Measurements from ENCODE around the gene C2orf76.
A peak's percentile ranks its signal among the peaks of the same experiment; 100 is the strongest.

DNA sequence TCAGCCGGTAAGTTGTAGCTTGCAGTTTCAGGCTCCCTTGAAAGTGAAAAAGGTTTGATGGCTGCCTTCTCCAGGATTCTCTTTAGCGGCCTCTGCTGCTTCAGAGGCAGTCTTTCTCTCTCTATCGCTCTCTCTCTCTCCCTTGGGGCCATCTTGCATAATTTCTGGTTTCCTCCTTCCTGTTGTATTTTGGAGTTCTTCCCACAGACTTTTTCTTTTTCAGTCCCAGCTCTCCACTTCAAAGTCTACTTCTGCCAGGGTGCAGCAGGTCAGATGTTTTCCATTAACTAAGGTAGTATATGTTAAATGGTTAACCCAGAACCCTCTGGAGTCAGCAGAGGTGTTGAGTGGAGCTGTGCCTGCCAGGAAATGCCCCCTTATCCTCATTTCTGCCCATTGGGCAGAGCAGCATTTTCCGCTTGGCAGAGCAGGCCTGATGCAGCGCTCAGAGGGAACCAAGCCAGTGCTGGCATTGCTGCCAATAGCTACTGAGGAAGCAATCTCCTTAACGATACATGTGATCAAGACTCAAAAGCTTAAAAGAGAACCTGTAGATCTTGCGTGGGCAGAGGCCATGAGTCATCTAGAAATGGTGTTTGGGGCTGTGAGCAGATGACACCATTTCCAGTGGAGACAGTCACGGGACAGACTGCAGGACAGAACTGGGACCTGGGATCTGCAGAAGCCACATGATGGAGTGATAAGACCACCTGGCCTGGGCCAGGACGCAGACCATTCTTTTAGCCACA, 20.9 kb upstream of the C2orf76 start:
- TF ChIP-seq CTCF (conservative IDR thresholded peaks at IDR 0.05; ENCODE audit: low read length), result peak; percentile 32; the same call in 1 of the 2 replicates
- no peak for TF ChIP-seq EZH2phosphoT487 (IDR thresholded peaks at IDR 0.05; ENCODE audit: borderline replicate concordance, low read depth, low read length)
